IPS DF 6.9 (cell line): ENCODE measurements around the gene HSF2BP.
A peak's percentile ranks its signal among the peaks of the same experiment; 100 is the strongest.
"Not testable (repeated sequence)": the region's sequence is repeated elsewhere in the genome, so short reads cannot be mapped to it uniquely, and the experiment has no call there.

Experiments
- DNase-seq: peaks from one replicate; pipeline ENCODE4 v3.0.0-alpha.2; 2013; ENCODE audit warnings: low read depth, low spot score
- H3K27ac ChIP-seq: one replicate; pipeline ENCODE4 v1.5.1; 2013; ENCODE audit warnings: low read length, control low read depth
- H3K27me3 ChIP-seq: 2 replicates; pipeline ENCODE4 v1.6.1; 2013; ENCODE audit warnings: mild to moderate bottlenecking, low read length; ENCODE audit not compliant: control insufficient read depth, insufficient read depth
- H3K36me3 ChIP-seq: 2 replicates; pipeline ENCODE4 v1.6.1; 2013; ENCODE audit warnings: low read length; ENCODE audit not compliant: control insufficient read depth, insufficient read depth
- H3K4me1 ChIP-seq: 2 replicates; pipeline ENCODE4 v1.6.1; 2013; ENCODE audit warnings: low read length; ENCODE audit not compliant: control insufficient read depth, insufficient read depth
- H3K4me3 ChIP-seq: 2 replicates; pipeline ENCODE4 v1.5.1; 2013; ENCODE audit warnings: mild to moderate bottlenecking, low read length
- H3K9me3 ChIP-seq: 2 replicates; pipeline ENCODE4 v1.6.1; 2013; ENCODE audit warnings: low read length, inconsistent platforms; ENCODE audit not compliant: control insufficient read depth, insufficient read depth
- WGBS: extraction: QIAGEN DNeasy Blood & Tissue Kit; methylation state at CpG from one replicate; pipeline ENCODE4 v1.1.7; 2013; ENCODE audit warnings: mixed read lengths, missing lambda C conversion rate; ENCODE audit not compliant: insufficient read length, insufficient coverage; 5-methylcytosine and 5-hydroxymethylcytosine counted together

The HSF2BP gene

DNA sequence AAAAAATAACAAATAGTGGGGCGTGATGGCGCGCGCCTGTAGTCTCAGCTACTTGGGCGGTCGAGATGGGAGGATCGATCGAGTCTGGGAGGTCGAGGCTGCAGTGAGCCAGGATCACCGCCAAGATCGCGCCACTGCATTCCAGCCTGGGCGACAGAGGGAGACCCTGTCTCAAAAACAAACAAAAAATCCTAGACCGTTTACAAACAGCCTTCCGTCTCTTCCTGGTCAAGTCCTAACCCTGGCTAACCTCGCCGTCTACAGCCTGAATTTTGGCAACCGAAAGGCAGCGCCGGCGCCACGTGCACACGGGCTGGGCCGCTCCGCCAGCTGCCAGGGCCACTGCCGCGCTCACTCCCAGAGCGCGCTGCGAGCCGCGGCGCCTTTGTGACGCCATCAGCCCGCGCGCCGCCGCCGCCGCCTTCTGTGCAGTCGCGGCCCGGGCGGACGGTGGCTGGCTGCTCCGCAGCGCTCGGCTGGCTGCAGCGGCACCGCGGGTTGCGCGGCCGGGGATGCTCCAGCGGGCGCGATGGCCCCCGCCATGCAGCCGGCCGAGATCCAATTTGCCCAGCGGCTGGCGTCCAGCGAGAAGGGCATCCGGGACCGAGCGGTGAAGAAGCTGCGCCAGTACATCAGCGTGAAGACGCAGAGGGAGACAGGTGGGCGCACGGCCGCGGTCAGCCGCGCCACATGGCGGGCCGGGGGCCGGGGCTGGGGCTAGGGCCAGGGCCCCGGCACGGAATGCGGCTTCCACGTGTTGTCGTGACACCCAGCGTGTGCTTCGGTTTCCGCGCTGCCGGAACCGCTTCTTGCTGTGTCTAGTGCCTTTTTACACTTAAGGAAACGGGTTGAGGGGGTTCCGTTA is at the start of gene HSF2BP, which contains the start of gene RRP1B:
Gene HSF2BP, minus strand, starts transcription at position 353 of the 865 bp plus-strand sequence. CDS start 1,392 bp downstream, outside the sequence.
Gene RRP1B, plus strand, starts transcription at position 425 of the 865 bp plus-strand sequence. Its CDS starts 105 bp downstream, at position 530.
- no peak within 1 kb of the TSS for H3K27ac ChIP-seq
- peak; percentile 45 for DNase-seq

DNA sequence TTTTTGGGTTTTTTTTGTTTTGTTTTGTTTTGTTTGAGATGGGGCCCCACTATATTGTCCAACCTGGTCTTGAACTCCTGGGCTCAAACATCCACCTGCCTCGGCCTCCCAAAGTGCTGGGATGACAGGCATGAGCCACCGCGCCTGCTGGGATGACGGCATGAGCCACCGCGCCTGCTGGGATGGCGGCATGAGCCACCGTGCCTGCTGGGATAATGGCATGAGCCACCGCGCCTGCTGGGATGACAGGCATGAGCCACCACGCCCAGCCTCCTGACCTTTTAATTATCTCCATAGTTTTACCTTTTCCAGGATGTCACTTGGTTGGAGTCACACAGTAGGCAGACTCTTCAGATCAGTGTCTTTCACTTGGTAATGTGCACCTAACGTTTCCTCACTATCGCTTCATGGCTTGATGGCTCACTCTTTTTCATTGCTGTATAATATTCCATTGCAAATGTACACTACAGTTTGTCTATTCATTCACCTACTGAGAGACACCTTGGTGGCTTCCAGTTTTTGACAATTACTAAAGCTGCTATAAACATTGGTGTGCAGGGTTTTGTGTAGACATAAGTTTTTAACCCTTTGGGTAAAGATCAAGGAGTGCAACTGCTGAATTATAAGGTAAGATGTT is 49.6 kb upstream of the HSF2BP start:
- no peak for DNase-seq
- H3K27me3 ChIP-seq: no peaks in the 10 kb centered on the region
- no peaks in the 10 kb centered on the region for H3K36me3 ChIP-seq
- H3K27ac ChIP-seq: no peak overlapping the region
- no CpG with 5 or more reads among the region's 13 CpGs for WGBS
- H3K4me3 ChIP-seq: no peak overlapping the region
- H3K4me1 ChIP-seq: no peaks in the 10 kb centered on the region
- H3K9me3 ChIP-seq: no peaks in the 10 kb centered on the region

More for the DNA sequence above, at the start of gene HSF2BP, which contains the start of gene RRP1B:
- no CpG with 5 or more reads among the region's 92 CpGs for WGBS
- no peaks in the 10 kb centered on the region for H3K9me3 ChIP-seq
- peak within 1 kb of the TSS; percentile 88 for H3K4me3 ChIP-seq
- peaks cover 6% of the 10 kb centered on the region; the same call in 1 of the 2 replicates for H3K36me3 ChIP-seq
- H3K27me3 ChIP-seq: no peaks in the 10 kb centered on the region
- H3K4me1 ChIP-seq: peaks cover 1% of the 10 kb centered on the region; the same call in 1 of the 2 replicates

DNA sequence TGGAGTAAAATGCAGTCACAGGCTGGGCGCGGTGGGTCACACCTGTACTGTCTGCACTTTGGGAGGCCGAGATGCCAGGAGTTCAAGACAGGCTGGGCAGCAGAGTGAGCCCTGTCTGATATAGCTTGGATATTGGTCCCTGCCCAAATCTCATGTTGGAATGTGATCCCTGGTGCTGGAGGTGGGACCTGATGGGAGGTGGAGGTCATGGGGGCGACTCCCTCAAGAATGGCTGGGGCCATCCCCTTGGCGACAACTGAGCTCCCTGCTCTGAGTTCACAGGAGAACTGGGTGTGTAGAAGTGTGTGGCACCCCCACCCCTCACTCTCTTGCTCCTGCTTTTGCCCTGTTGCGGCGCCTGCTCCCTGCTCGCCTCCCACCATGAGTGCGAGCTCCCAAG is 48.2 kb upstream of the HSF2BP start:
- H3K27me3 ChIP-seq: no peaks in the 10 kb centered on the region
- H3K9me3 ChIP-seq: no peaks in the 10 kb centered on the region
- H3K4me3 ChIP-seq: no peak overlapping the region
- no peaks in the 10 kb centered on the region for H3K36me3 ChIP-seq
- no peaks in the 10 kb centered on the region; the same call in 1 of the 2 replicates for H3K4me1 ChIP-seq
- WGBS: no CpG with 5 or more reads among the region's 9 CpGs
- DNase-seq: no peak
- H3K27ac ChIP-seq: no peak overlapping the region

DNA sequence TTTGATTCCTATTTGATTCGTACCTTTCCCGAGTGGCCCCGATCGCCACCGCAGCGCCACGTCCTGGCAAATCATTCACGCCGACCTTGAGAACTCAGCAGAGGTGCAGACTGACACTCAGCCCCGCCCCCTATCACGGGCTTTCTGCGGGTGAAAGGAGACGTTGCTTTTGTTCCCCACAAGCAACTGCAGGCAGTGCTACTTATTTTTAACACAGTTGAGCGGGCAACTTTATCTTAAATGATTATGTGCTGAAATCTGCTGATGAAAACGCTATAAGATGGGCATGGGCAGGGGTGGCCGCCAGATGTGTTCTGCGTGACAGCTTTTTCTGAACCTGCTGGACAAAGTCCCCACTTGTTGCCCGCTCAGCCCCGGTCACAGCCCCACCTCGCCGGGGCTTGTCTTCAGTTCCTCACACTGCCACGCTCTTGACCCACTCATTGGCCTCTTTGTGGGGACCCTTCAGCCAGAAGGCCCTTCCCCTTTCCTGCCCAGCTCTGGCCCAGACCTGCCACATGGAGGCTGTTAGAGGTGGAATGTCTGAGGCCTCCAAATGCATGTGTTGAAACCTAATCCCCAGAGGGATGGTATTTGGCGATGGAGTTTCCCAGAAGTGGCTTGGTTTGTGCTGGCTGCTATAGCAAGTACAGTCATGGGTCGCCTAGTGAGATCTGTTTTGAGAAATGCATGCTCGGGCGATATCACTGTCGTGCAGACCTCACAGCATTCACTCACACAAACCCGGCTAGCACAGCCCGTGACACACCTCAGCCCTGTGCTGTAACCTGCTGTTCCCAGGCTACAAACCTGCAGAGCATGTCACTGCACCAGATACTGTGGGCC is 44.0 kb upstream of the HSF2BP start:
- Histone ChIP-seq H3K27ac (no peak overlapping the region), H3K4me1 (no peaks in the 10 kb centered on the region; the same call in 1 of the 2 replicates), H3K4me3 (no peak overlapping the region), H3K36me3 (no peaks in the 10 kb centered on the region), H3K27me3 (no peaks in the 10 kb centered on the region), H3K9me3 (no peaks in the 10 kb centered on the region)
- WGBS: no CpG with 5 or more reads among the region's 29 CpGs
- no peak for DNase-seq

DNA sequence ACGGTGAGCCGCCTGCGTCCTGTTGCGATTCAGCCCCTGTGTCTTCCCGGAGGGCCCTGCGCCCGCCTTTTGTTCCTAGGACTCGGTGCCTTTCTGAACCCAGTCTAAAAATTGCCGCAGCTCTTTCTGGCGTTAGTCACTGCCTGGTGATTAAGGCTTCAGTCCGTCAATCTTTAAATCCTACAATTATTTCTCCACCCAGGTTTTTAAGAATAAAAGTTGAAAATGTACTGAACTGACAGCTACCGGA is 43.4 kb upstream of the HSF2BP start:
- no peaks in the 10 kb centered on the region for H3K9me3 ChIP-seq
- H3K36me3 ChIP-seq: no peaks in the 10 kb centered on the region
- no CpG with 5 or more reads among the region's 12 CpGs for WGBS
- H3K4me1 ChIP-seq: no peaks in the 10 kb centered on the region; the same call in 1 of the 2 replicates
- H3K4me3 ChIP-seq: no peak overlapping the region
- no peaks in the 10 kb centered on the region for H3K27me3 ChIP-seq
- no peak overlapping the region for H3K27ac ChIP-seq
- DNase-seq: no peak

DNA sequence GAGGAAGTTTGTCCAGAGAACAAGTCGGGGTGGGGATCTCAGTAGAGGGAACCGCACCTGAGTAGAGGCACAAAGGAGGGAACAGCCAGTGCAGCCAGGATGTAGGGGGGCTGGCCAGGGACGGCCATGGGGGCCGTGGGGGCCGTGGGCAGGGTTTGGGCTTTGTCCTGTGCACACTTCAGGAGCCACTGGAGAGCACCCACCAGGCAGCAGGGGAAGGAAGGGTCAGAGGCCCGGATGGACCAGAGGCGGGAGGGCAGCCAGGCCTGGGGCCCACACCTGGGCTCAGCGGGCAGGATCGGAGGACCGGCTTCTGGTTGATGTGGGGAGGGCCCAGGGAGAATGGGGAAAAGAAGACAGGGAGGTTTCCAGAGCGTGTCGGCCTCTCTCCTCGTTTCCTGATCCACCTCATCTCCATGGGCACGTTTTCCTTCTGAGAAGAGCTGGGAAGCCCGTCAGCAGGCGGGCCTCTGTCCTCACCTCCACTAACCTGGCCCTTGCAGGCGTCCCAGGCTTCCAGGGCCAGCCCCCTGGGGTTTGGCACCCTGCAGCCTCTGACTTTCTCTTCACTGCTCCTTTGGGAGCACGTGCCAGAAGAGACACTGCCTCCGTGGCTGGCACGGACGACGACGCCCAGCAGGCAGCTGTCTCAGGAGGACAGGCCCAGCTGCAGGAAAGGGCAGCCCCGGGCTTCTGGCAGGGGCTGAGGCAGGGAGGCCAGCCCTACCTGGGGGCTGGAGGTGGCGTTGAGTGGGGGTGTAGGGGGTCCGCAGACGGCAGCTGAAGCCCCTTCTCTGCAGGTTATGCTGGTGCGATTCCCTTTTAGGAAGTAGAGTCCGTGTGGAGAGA is 42.9 kb upstream of the HSF2BP start:
- no CpG with 5 or more reads among the region's 29 CpGs for WGBS
- DNase-seq: no peak
- H3K36me3 ChIP-seq: no peaks in the 10 kb centered on the region

DNA sequence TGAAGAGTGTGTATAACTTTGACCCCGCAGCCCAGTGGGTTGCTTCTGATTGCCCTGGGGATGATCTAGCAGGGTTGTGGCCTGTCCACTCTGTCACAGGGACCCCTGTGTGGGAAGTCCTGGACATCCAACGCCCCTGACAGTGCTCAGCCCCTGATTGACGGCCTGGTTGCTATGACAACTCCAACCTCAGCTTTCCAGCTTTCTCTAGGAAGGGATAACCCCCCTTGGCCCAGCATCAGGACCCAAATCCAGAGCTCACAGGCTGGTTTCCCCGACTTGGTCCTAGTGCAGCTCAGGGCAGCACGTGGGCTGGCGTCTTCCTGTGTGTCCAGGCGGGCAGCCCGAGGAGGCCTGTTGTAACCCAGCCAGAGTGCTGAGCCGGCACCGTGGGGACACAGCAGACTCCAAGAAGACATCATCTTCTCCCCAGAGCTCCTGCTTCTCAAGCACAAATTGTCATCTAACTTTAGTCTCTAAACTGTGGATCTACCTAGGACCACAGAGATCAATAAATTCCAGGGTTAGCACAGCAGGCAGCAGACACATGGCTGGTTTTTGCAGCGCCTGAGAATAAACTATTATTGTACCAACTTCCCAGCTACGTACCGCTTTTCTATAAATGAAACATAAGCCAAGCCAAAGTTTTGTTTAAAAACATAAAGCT is 40.8 kb upstream of the HSF2BP start:
- DNase-seq: no peak
- Histone ChIP-seq H3K27me3 (no peaks in the 10 kb centered on the region), H3K9me3 (no peaks in the 10 kb centered on the region), H3K4me1 (no peaks in the 10 kb centered on the region; the same call in 1 of the 2 replicates), H3K4me3 (no peak overlapping the region), H3K27ac (no peak overlapping the region), H3K36me3 (no peaks in the 10 kb centered on the region)
- no CpG with 5 or more reads among the region's 13 CpGs for WGBS

More for the DNA sequence above, 42.9 kb upstream of the HSF2BP start:
- no peaks in the 10 kb centered on the region; the same call in 1 of the 2 replicates for H3K4me1 ChIP-seq
- no peaks in the 10 kb centered on the region for H3K9me3 ChIP-seq
- H3K27ac ChIP-seq: no peak overlapping the region
- H3K4me3 ChIP-seq: no peak overlapping the region
- H3K27me3 ChIP-seq: no peaks in the 10 kb centered on the region

DNA sequence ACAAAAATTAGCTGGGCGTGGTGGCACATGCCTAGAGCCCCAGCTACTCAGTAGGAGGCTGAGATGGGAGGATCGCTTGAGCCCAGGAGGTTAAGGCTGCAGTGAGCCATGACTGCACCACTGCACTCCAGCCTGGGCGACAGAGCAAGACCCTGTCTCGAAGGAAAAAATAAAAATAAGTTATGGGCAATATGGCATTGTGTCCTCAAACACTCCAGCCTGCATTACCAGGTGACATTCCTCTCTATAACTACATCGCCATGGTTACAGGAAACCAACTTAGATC is 40.1 kb upstream of the HSF2BP start:
- not testable (repeated sequence) for H3K27ac ChIP-seq, H3K4me1 ChIP-seq
- WGBS: no CpG with 5 or more reads among the region's 5 CpGs

DNA sequence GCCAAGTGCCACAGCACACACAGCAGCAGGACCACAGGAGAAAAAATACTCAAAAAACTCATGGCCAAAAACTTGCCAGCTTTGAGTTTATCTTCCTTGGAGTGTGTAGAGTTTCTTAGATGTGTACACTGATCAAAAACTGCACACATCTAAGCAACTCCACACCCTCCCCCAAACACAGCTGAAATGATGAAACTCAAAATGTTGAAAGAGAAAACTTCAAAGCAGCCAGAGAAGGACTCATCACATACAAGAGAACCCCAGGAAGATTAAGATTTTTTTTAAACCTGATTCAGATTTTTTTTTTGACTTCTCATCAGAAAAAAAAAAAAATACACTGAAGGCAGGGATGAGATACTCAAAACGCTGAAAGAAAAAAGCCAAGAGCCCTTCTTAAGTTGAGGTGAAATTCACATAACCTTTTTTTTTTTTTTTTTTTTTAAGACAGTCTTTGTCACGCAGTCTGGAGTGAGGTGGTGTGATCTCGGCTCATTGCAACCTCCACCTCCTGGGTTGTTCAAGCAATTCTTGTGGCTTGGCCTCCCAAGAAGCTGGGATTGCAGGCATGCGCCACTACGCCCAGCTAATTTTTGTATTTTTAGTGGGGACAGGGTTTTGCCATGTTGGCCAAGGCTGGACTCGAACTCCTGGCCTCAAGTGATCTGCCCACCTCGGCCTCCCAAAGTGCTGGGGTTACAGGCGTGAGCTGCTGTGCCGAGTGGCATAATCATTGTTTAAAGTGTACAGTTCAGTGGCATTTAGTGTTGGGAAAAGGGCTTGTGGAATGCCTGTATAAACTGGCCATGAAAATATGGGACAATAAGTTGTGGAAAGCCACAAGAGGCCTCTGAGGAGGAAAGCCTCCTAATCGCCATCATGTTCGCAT is 38.7 kb upstream of the HSF2BP start:
- Histone ChIP-seq H3K9me3 (no peaks in the 10 kb centered on the region), H3K4me1 (no peaks in the 10 kb centered on the region; the same call in 1 of the 2 replicates), H3K36me3 (peaks cover 9% of the 10 kb centered on the region; the same call in 1 of the 2 replicates), H3K27ac (no peak overlapping the region), H3K4me3 (no peak overlapping the region), H3K27me3 (no peaks in the 10 kb centered on the region)
- WGBS: no CpG with 5 or more reads among the region's 11 CpGs
- no peak for DNase-seq

More for the DNA sequence above, 40.1 kb upstream of the HSF2BP start:
- not testable (repeated sequence) for H3K9me3 ChIP-seq, H3K36me3 ChIP-seq, H3K27me3 ChIP-seq, DNase-seq, H3K4me3 ChIP-seq
